Fibroblast of skin of back (primary cell): Measurements from ENCODE around the gene CASP12. TPM values are rescaled to one million over a fixed set of nuclear protein-coding genes. Genes with fewer than 3 reads are reported as not detected.
"Not testable (repeated sequence)": the region's sequence is repeated elsewhere in the genome, so short reads cannot be mapped to it uniquely, and the experiment has no call there.

Experiments used
- DNase-seq: peaks from one replicate; pipeline ENCODE4 v3.0.0-alpha.2; 2013
- polyA plus RNA-seq, 2 experiments: library from polyadenylated mRNA; unstranded; fragments of 120-200 nt; gene quantifications; one replicate each; pipeline ENCODE4 v1.2.1, GENCODE V29; 2013; ENCODE audit not compliant: insufficient read length in 2 of 2

CASP12 gene
- polyA plus RNA-seq (2013, experiment 1 of 2; ENCODE audit: insufficient read length), result not detected
- not detected for polyA plus RNA-seq (2013, experiment 2 of 2; ENCODE audit: insufficient read length)

- DNase-seq, result no peak
These were observed at the start of gene CASP12 for GRCh38 chr11:104897891-104898684. CASP12 (minus strand) TSS chr11:104898460.

GRCh38 chr11:104946907-104947306 lies 48.6 kb upstream of the CASP12 start:
- peak; percentile 63 for DNase-seq

- no peak for DNase-seq
These were observed 45.8 kb upstream of the CASP12 start for GRCh38 chr11:104944076-104944475.

- DNase-seq, result no peak
These were observed 45.3 kb upstream of the CASP12 start for GRCh38 chr11:104943561-104943960.

- DNase-seq, result no peak
These were observed 36.3 kb upstream of the CASP12 start for GRCh38 chr11:104934594-104934993.

GRCh38 chr11:104934073-104934472 lies 35.8 kb upstream of the CASP12 start:
- DNase-seq, result not testable (repeated sequence)

- DNase-seq, result no peak
These were observed 30.6 kb upstream of the CASP12 start for GRCh38 chr11:104928811-104929210.

GRCh38 chr11:104926771-104927611 lies 28.7 kb upstream of the CASP12 start:
- no peak for DNase-seq

GRCh38 chr11:104925850-104926249 lies 27.6 kb upstream of the CASP12 start:
- DNase-seq, result no peak

GRCh38 chr11:104918113-104918824 lies 20.0 kb upstream of the CASP12 start:
- DNase-seq, result peak; percentile 87

- no peak for DNase-seq
These were observed 19.2 kb upstream of the CASP12 start for GRCh38 chr11:104917271-104918112.

GRCh38 chr11:104916442-104916841 lies 18.2 kb upstream of the CASP12 start:
- no peak for DNase-seq

- no peak for DNase-seq
These were observed 13.8 kb upstream of the CASP12 start for GRCh38 chr11:104912102-104912501.

GRCh38 chr11:104908186-104908531 lies 9.9 kb upstream of the CASP12 start:
- no peak for DNase-seq

GRCh38 chr11:104907521-104908185 lies 9.4 kb upstream of the CASP12 start:
- peak; percentile 52 for DNase-seq

- no peak for DNase-seq
These were observed 7.0 kb upstream of the CASP12 start for GRCh38 chr11:104905271-104905670.

- no peak for DNase-seq
These were observed 966 bp upstream of the CASP12 start for GRCh38 chr11:104899226-104899625.

- DNase-seq, result no peak
These were observed 389 bp upstream of the CASP12 start for GRCh38 chr11:104898685-104899013.

GRCh38 chr11:104895634-104896033 lies 2.6 kb downstream of the CASP12 start:
- DNase-seq, result no peak

- no peak for DNase-seq
These were observed 4.4 kb downstream of the CASP12 start for GRCh38 chr11:104893876-104894275.

- DNase-seq, result peak; percentile 78
These were observed 5.3 kb downstream of the CASP12 start for GRCh38 chr11:104892723-104893511.
